CD8-positive, alpha-beta memory T cell (primary cell): ENCODE results near the gene MRM3. TPM values are rescaled to one million over a fixed set of nuclear protein-coding genes. Genes with fewer than 3 reads are reported as not detected.

Source experiments
- CTCF ChIA-PET: fragments of 350-600 bp; sonication (Branson Sonifier 250); formaldehyde crosslinking; loops from one replicate; lab custom pipeline; 2021; ENCODE audit warnings: antibody characterized with exemption; lab: Charles Lee
- POLR2A ChIA-PET: fragments of 350-600 bp; sonication (Branson Sonifier 250); formaldehyde crosslinking; loops from one replicate; lab custom pipeline; 2021; ENCODE audit warnings: antibody characterized with exemption; lab: Charles Lee
- DNase-seq, 5 donors: peaks; one replicate each; pipeline versions ENCODE4 v3.0.0 to v3.0.0-alpha.2; 2020 to 2022; ENCODE audit warnings: mixed read lengths in 1 of 5
- H3K27ac ChIP-seq: one replicate; pipeline ENCODE4 v1.7.0; 2013; ENCODE audit warnings: low read depth, mild to moderate bottlenecking, low read length, moderate library complexity
- H3K27me3 ChIP-seq: 2 replicates; pipeline ENCODE4 v1.7.0; 2013; ENCODE audit warnings: low read length, mild to moderate bottlenecking; ENCODE audit not compliant: insufficient read depth, poor library complexity, severe bottlenecking
- H3K36me3 ChIP-seq: 2 replicates; pipeline ENCODE4 v1.7.0; 2013; ENCODE audit warnings: mild to moderate bottlenecking, low read length, moderate library complexity; ENCODE audit not compliant: insufficient read depth
- H3K4me1 ChIP-seq: 2 replicates; pipeline ENCODE4 v1.7.0; 2013; ENCODE audit warnings: mild to moderate bottlenecking, low read length, moderate library complexity; ENCODE audit not compliant: insufficient read depth
- H3K4me3 ChIP-seq: 2 replicates; pipeline ENCODE4 v1.7.0; 2013; ENCODE audit warnings: mild to moderate bottlenecking, low read length
- H3K9me3 ChIP-seq: 2 replicates; pipeline ENCODE4 v1.7.0; 2013; ENCODE audit warnings: mild to moderate bottlenecking, low read length
- H3K27ac Mint-ChIP-seq, 8 donors: one replicate each; pipeline ENCODE4 v1.8.0; 2020 to 2021; ENCODE audit warnings: mixed read lengths in 8 of 8, mild to moderate bottlenecking in 6 of 8, inconsistent platforms in 3 of 8, moderate library complexity in 3 of 8
- H3K27me3 Mint-ChIP-seq, 2 donors: one replicate each; pipeline ENCODE4 v1.8.0; 2020 to 2021; ENCODE audit warnings: mixed read lengths in 2 of 2, mild to moderate bottlenecking in 1 of 2, moderate library complexity in 1 of 2
- H3K36me3 Mint-ChIP-seq, 3 donors: one replicate each; pipeline ENCODE4 v1.8.0; 2020 to 2021; ENCODE audit warnings: mixed read lengths in 3 of 3, inconsistent platforms in 1 of 3, mild to moderate bottlenecking in 1 of 3
- H3K4me1 Mint-ChIP-seq, 3 donors: one replicate each; pipeline ENCODE4 v1.8.0; 2020 to 2021; ENCODE audit warnings: mixed read lengths in 3 of 3, inconsistent platforms in 1 of 3, mild to moderate bottlenecking in 1 of 3
- H3K4me3 Mint-ChIP-seq, 7 donors: one replicate each; pipeline ENCODE4 v1.8.0; 2020 to 2021; ENCODE audit warnings: mixed read lengths in 7 of 7, mild to moderate bottlenecking in 6 of 7, moderate library complexity in 4 of 7, inconsistent platforms in 2 of 7
- H3K9me3 Mint-ChIP-seq, 5 donors: one replicate each; pipeline ENCODE4 v1.8.0; 2020 to 2022; ENCODE audit warnings: mixed read lengths in 5 of 5, mild to moderate bottlenecking in 3 of 5, moderate library complexity in 2 of 5, inconsistent platforms in 1 of 5
- polyA plus RNA-seq: library from polyadenylated mRNA; unstranded; fragments of 300-500 nt; fragmentation: Illumina TruSeq; gene quantifications from one replicate; pipeline ENCODE4 v1.2.3, GENCODE V29; 2021
- total RNA-seq, 2 experiments: library from RNA; stranded (reverse); gene quantifications; one replicate each; pipeline ENCODE4 v1.2.3, GENCODE V29; 2021

Gene MRM3
- total RNA-seq (10 to 100 TPM; 35.5 to 37.4 TPM), polyA plus RNA-seq (24.9 TPM)

- peak; percentile 90 to 97 (median 94) for DNase-seq
- peaks cover 26% of the 10 kb centered on the region for H3K4me1 ChIP-seq
- no peaks in the 10 kb centered on the region for H3K27me3 ChIP-seq
- Mint-ChIP-seq H3K4me3 (peak within 1 kb of the TSS; percentile 95 to 99 (median 98)), H3K27me3 (peaks cover 0 to 3% of the 10 kb centered on the region in 2 donors), H3K4me1 (peaks cover 29 to 43% (median 33%) of the 10 kb centered on the region in 3 donors), H3K27ac (peak within 1 kb of the TSS; percentile 96 to 99 (median 98)), H3K36me3 (peaks cover 3 to 55% (median 6%) of the 10 kb centered on the region in 3 donors), H3K9me3 (no peaks in the 10 kb centered on the region)
- POLR2A ChIA-PET, result interaction anchor here (0.5 to 2.4 kb wide), 6 partner anchors 27 to 214 kb away, joined by 4 to 17 read pairs (median 5); partner anchors contain the start of genes GEMIN4, NXN and TIMM22
- peak within 1 kb of the TSS; percentile 90 for H3K27ac ChIP-seq
- peak within 1 kb of the TSS; percentile 94 for H3K4me3 ChIP-seq
- H3K36me3 ChIP-seq, result peaks cover 12% of the 10 kb centered on the region
- CTCF ChIA-PET, result interaction anchor here (1.1 to 2.3 kb wide), 8 partner anchors 11 to 217 kb away, joined by 4 to 10 read pairs (median 7); partner anchors contain the start of genes GEMIN4 and TIMM22
- H3K9me3 ChIP-seq, result no peaks in the 10 kb centered on the region
Observed at GRCh38 chr17:781805-782731, at the start of gene MRM3, which contains the start of gene GLOD4. Gene MRM3, plus strand, starts transcription at chr17:782353. Its CDS starts 26 bp downstream, at chr17:782379. Gene GLOD4, minus strand, starts transcription at chr17:782280. Its CDS starts 25 bp downstream, at chr17:782255.

- H3K36me3 ChIP-seq, result no peaks in the 10 kb centered on the region
- ChIA-PET CTCF (no interaction called here), POLR2A (interaction anchor here (1.0 kb wide), 2 partner anchors 12 to 18 kb away, joined by 3 read pairs; no protein-coding TSS in a partner anchor)
- no peak overlapping the region for H3K4me3 ChIP-seq
- peaks cover 5% of the 10 kb centered on the region for H3K4me1 ChIP-seq
- H3K27ac ChIP-seq, result no peak overlapping the region
- Mint-ChIP-seq H3K4me3 (peak overlapping the region; percentile 79 to 90 (median 81)), H3K4me1 (peaks cover 11 to 19% (median 12%) of the 10 kb centered on the region in 3 donors), H3K9me3 (no peaks in the 10 kb centered on the region), H3K27me3 (peaks cover 0 to 1% of the 10 kb centered on the region in 2 donors), H3K36me3 (no peaks in the 10 kb centered on the region), H3K27ac (peak overlapping the region in 7 of 8 donors; percentile 8 to 86 (median 47))
- DNase-seq, result peak in 2 of 5 donors; percentile 4 to 22
- no peaks in the 10 kb centered on the region for H3K9me3 ChIP-seq
- no peaks in the 10 kb centered on the region for H3K27me3 ChIP-seq
Observed at GRCh38 chr17:732902-733720, 49.0 kb upstream of the MRM3 start.

GRCh38 chr17:733743-734142 is 48.4 kb upstream of the MRM3 start:
- H3K27ac Mint-ChIP-seq, result peak overlapping the region in 4 of 8 donors; percentile 43 to 86 (median 80)
- H3K36me3 ChIP-seq, result no peaks in the 10 kb centered on the region
- no peaks in the 10 kb centered on the region for H3K9me3 Mint-ChIP-seq
- H3K4me3 Mint-ChIP-seq, result peak overlapping the region; percentile 79 to 90 (median 81)
- H3K4me3 ChIP-seq, result no peak overlapping the region
- peaks cover 11 to 19% (median 12%) of the 10 kb centered on the region in 3 donors for H3K4me1 Mint-ChIP-seq
- no peak overlapping the region for H3K27ac ChIP-seq
- H3K27me3 ChIP-seq, result no peaks in the 10 kb centered on the region
- H3K9me3 ChIP-seq, result no peaks in the 10 kb centered on the region
- H3K27me3 Mint-ChIP-seq, result peaks cover 0 to 1% of the 10 kb centered on the region in 2 donors
- peaks cover 5% of the 10 kb centered on the region for H3K4me1 ChIP-seq
- ChIA-PET CTCF (no interaction called here), POLR2A (interaction anchor here (1.0 kb wide), 2 partner anchors 11 to 17 kb away, joined by 3 read pairs; no protein-coding TSS in a partner anchor)
- H3K36me3 Mint-ChIP-seq, result peaks cover 0 to 3% (median 0%) of the 10 kb centered on the region in 3 donors
- DNase-seq, result no peak

GRCh38 chr17:737561-738113 is 44.5 kb upstream of the MRM3 start:
- no peaks in the 10 kb centered on the region for H3K9me3 Mint-ChIP-seq
- no peak for DNase-seq
- Histone ChIP-seq H3K9me3 (no peaks in the 10 kb centered on the region), H3K36me3 (no peaks in the 10 kb centered on the region), H3K4me3 (no peak overlapping the region), H3K27me3 (no peaks in the 10 kb centered on the region), H3K4me1 (no peaks in the 10 kb centered on the region), H3K27ac (no peak overlapping the region)
- H3K27ac Mint-ChIP-seq, result peak overlapping the region in 1 of 8 donors; percentile 17
- peaks cover 0 to 1% of the 10 kb centered on the region in 2 donors for H3K27me3 Mint-ChIP-seq
- H3K4me3 Mint-ChIP-seq, result peak overlapping the region in 1 of 7 donors; percentile 45
- peaks cover 8 to 18% (median 12%) of the 10 kb centered on the region in 3 donors for H3K4me1 Mint-ChIP-seq
- POLR2A ChIA-PET, result no interaction called here
- peaks cover 0 to 25% (median 0%) of the 10 kb centered on the region in 3 donors for H3K36me3 Mint-ChIP-seq
- CTCF ChIA-PET, result interaction anchor here (1.8 kb wide), 1 partner anchor 15 kb away, joined by 4 read pairs; no protein-coding TSS in a partner anchor

GRCh38 chr17:740240-741017 is 41.7 kb upstream of the MRM3 start:
- no peaks in the 10 kb centered on the region for H3K27me3 ChIP-seq
- Mint-ChIP-seq H3K36me3 (peaks cover 0 to 50% (median 2%) of the 10 kb centered on the region in 3 donors), H3K27me3 (no peaks in the 10 kb centered on the region), H3K27ac (peak overlapping the region in 6 of 8 donors; percentile 5 to 94 (median 48)), H3K4me3 (peak overlapping the region in 1 of 7 donors; percentile 23), H3K9me3 (no peaks in the 10 kb centered on the region), H3K4me1 (peaks cover 0 to 4% (median 3%) of the 10 kb centered on the region in 3 donors)
- DNase-seq, result peak in 1 of 5 donors; percentile 16
- H3K4me3 ChIP-seq, result no peak overlapping the region
- ChIA-PET CTCF (no interaction called here), POLR2A (no interaction called here)
- H3K27ac ChIP-seq, result no peak overlapping the region
- peaks cover 14% of the 10 kb centered on the region for H3K36me3 ChIP-seq
- no peaks in the 10 kb centered on the region for H3K9me3 ChIP-seq
- H3K4me1 ChIP-seq, result no peaks in the 10 kb centered on the region

- Histone ChIP-seq H3K4me3 (no peak overlapping the region), H3K9me3 (no peaks in the 10 kb centered on the region), H3K27ac (no peak overlapping the region), H3K27me3 (no peaks in the 10 kb centered on the region), H3K4me1 (no peaks in the 10 kb centered on the region), H3K36me3 (peaks cover 23% of the 10 kb centered on the region)
- no peaks in the 10 kb centered on the region for H3K9me3 Mint-ChIP-seq
- H3K27ac Mint-ChIP-seq, result peak overlapping the region in 1 of 8 donors; percentile 70
- peaks cover 0 to 4% (median 3%) of the 10 kb centered on the region in 3 donors for H3K4me1 Mint-ChIP-seq
- DNase-seq, result no peak
- H3K4me3 Mint-ChIP-seq, result no peak overlapping the region
- no peaks in the 10 kb centered on the region for H3K27me3 Mint-ChIP-seq
- ChIA-PET POLR2A (no interaction called here), CTCF (no interaction called here)
- peaks cover 0 to 69% (median 2%) of the 10 kb centered on the region in 3 donors for H3K36me3 Mint-ChIP-seq
Observed at GRCh38 chr17:742147-742793, 39.9 kb upstream of the MRM3 start.
